MV-4-11 (cell line): ENCODE results near the gene PLCD4.

Experiments
- DNase-seq: peaks from one replicate; lab custom pipeline; 2025; lab: John Stamatoyannopoulos, UW

PLCD4 gene

GRCh38 chr2:218621007-218621406, 13.3 kb downstream of the PLCD4 start:
- no peak for DNase-seq

- DNase-seq: no peak
These were observed 15.1 kb downstream of the PLCD4 start for GRCh38 chr2:218622606-218623365.

- no peak for DNase-seq
These were observed 15.6 kb downstream of the PLCD4 start for GRCh38 chr2:218623366-218623705.

GRCh38 chr2:218626369-218626768, 18.7 kb downstream of the PLCD4 start:
- no peak for DNase-seq

- DNase-seq: no peak
These were observed 20.2 kb downstream of the PLCD4 start for GRCh38 chr2:218627939-218628338.

- DNase-seq: no peak
These were observed 24.1 kb downstream of the PLCD4 start for GRCh38 chr2:218631837-218632236.

- no peak for DNase-seq
These were observed 28.0 kb downstream of the PLCD4 start for GRCh38 chr2:218635719-218636118.

GRCh38 chr2:218638372-218638771, 30.7 kb downstream of the PLCD4 start:
- DNase-seq: no peak

- DNase-seq: no peak
These were observed 34.5 kb downstream of the PLCD4 start for GRCh38 chr2:218642121-218642656.

- no peak for DNase-seq
These were observed 35.1 kb downstream of the PLCD4 start for GRCh38 chr2:218642786-218643185.

GRCh38 chr2:218643751-218644310, 36.1 kb downstream of the PLCD4 start:
- no peak for DNase-seq

GRCh38 chr2:218644721-218645120, 37.0 kb downstream of the PLCD4 start:
- DNase-seq: no peak

- DNase-seq: no peak
These were observed 37.4 kb downstream of the PLCD4 start for GRCh38 chr2:218645126-218645525.

GRCh38 chr2:218648088-218648786, 40.5 kb downstream of the PLCD4 start:
- DNase-seq: peak; percentile 60

GRCh38 chr2:218648787-218649100, 41.0 kb downstream of the PLCD4 start:
- no peak for DNase-seq

GRCh38 chr2:218655751-218656150, 48.1 kb downstream of the PLCD4 start:
- DNase-seq: no peak

GRCh38 chr2:218658671-218659257, 51.1 kb downstream of the PLCD4 start:
- peak; percentile 33 for DNase-seq

GRCh38 chr2:218659258-218659987, 51.7 kb downstream of the PLCD4 start, which contains the start of the genes BCS1L and ZNF142:
Gene BCS1L (plus strand): TSS chr2:218659683. CDS start chr2:218660988, 1,305 bp downstream.
Gene ZNF142 (minus strand): TSS chr2:218659623. CDS start chr2:218656429, 3,194 bp downstream.
- DNase-seq: peak; percentile 94

GRCh38 chr2:218659988-218660358, 52.3 kb downstream of the PLCD4 start:
- DNase-seq: no peak

GRCh38 chr2:218662377-218662776, 54.7 kb downstream of the PLCD4 start:
- DNase-seq: no peak

- DNase-seq: no peak
These were observed 55.1 kb downstream of the PLCD4 start for GRCh38 chr2:218662827-218663226.

GRCh38 chr2:218663901-218664300, 56.2 kb downstream of the PLCD4 start:
- no peak for DNase-seq
